Right cardiac atrium (tissue), 5 donors: ENCODE data around the gene CFP. TPM values are rescaled to one million over a fixed set of nuclear protein-coding genes. Genes with fewer than 3 reads are reported as not detected.

Source experiments
- ATAC-seq, 2 donors: fragments of 200-7000 bp; cut with Tn5 transposase; one replicate each; pipeline versions ENCODE4 v1.8.0 to v1.9.1; 2020; ENCODE audit warnings: moderate library complexity in 2 of 2, mild to moderate bottlenecking in 1 of 2
- DNase-seq, 3 donors: peaks; one replicate each; pipeline ENCODE4 v3.0.0-alpha.2; 2020
- H3K27ac ChIP-seq: one replicate; pipeline ENCODE4 v1.5.1; 2013; ENCODE audit warnings: mild to moderate bottlenecking, low read length, control low read depth, moderate library complexity
- H3K27me3 ChIP-seq: one replicate; pipeline ENCODE4 v1.6.1; 2013; ENCODE audit not compliant: control insufficient read depth, insufficient read depth
- H3K4me1 ChIP-seq: one replicate; pipeline ENCODE4 v1.6.1; 2013; ENCODE audit warnings: low read length; ENCODE audit not compliant: control insufficient read depth, insufficient read depth
- H3K4me3 ChIP-seq: one replicate; pipeline ENCODE4 v1.5.1; 2013; ENCODE audit warnings: low read length, control low read depth
- H3K9me3 ChIP-seq: one replicate; pipeline ENCODE4 v1.6.1; 2013; ENCODE audit warnings: low read length; ENCODE audit not compliant: control insufficient read depth
- WGBS: extraction: QIAGEN DNeasy Blood & Tissue Kit; methylation state at CpG from one replicate; pipeline ENCODE4 v1.1.7; 2013; 5-methylcytosine and 5-hydroxymethylcytosine counted together
- intact Hi-C, 4 donors: fragments of 100-400 bp; cut with DNase I; formaldehyde crosslinking; loops; one replicate each; pipeline versions ENCODE4 v1.11.0 to v1.14.0; 2022 to 2023
- microRNA-seq, 2 donors: library from miRNA; unstranded; fragments of <30 nt; microRNA quantifications; one replicate each; pipeline ENCODE4 v1.2.0, GENCODE V29; 2020 to 2021
- polyA plus RNA-seq: library from polyadenylated mRNA; stranded (reverse); fragments of 200-250 nt; gene quantifications from one replicate; pipeline ENCODE4 v1.2.3, GENCODE V29; 2013
- total RNA-seq, 4 donors: library from RNA; stranded (reverse); fragmentation: NEBNext Ultra II Directional; extraction: Animal tissue kit (Norgen Biotek cat#: 25700); gene quantifications; one replicate each; pipeline ENCODE4 v1.2.1, GENCODE V29; 2021
- donor health status: healthy with polysubstance abuse.
- donor health status: DM: no; HTN: yes; CAD: no.
- donor health status: DM: no; HTN: no; CAD: no.
- donor health status: DM: no; HTN: yes; CAD: no; lungs with severe emphysema.
- donor health status: DM: yes; HTN: yes; CAD: no.

CFP gene
- total and polyA plus RNA-seq, 5 donors: 4.7 to 7.7 (median 7.3) TPM

GRCh38 chrX:47573341-47574075 is 56.2 kb downstream of the CFP start:
- intact Hi-C loops: no loop called here
- ATAC-seq: peak; percentile 58 to 59
- DNase-seq: peak; percentile 61 to 83 (median 73)
- WGBS: 11% methylated on average over 20 of the region's 20 CpGs
- H3K27me3 ChIP-seq: no peaks in the 10 kb centered on the region
- H3K4me1 ChIP-seq: peaks cover 6% of the 10 kb centered on the region
- no peaks in the 10 kb centered on the region for H3K9me3 ChIP-seq
- peak overlapping the region; percentile 87 for H3K27ac ChIP-seq
- H3K4me3 ChIP-seq: peak overlapping the region; percentile 48

Small RNAs within 50 kb of the gene (microRNA-seq; reads per million reads assigned to microRNA genes)
- 0 reads per million in 2 donors for gene MIR4769

Other genes with a start within 250 kb of the CFP start
- 10 to 100 TPM; 13.6 to 15.0 (median 14.4) TPM for gene ZNF41, start 146.7 kb downstream of the CFP start, total RNA-seq
- gene ZNF41, start 146.7 kb downstream of the CFP start, polyA plus RNA-seq: 4.6 TPM
- gene ARAF, start 68.7 kb downstream of the CFP start, total RNA-seq: 10 to 100 TPM; 65.9 to 73.2 (median 69.2) TPM
- gene ARAF, start 68.7 kb downstream of the CFP start, polyA plus RNA-seq: 33.2 TPM
- 100 to 1,000 TPM; 254 to 515 (median 403) TPM for gene TIMP1, start 47.5 kb downstream of the CFP start, total RNA-seq
- gene TIMP1, start 47.5 kb downstream of the CFP start, polyA plus RNA-seq: 284 TPM
- gene SYN1, start 10.1 kb downstream of the CFP start, total RNA-seq: 10 to 100 TPM in 2 of 4 donors, 1 to 10 TPM in 2; 8.6 to 17.5 (median 13.0) TPM
- gene SYN1, start 10.1 kb downstream of the CFP start, polyA plus RNA-seq: 21.9 TPM
- 10 to 100 TPM; 24.1 to 32.3 (median 25.6) TPM for gene ELK1, start 20.6 kb upstream of the CFP start, total RNA-seq
- gene ELK1, start 20.6 kb upstream of the CFP start, polyA plus RNA-seq: 16.7 TPM
- gene UXT, start 29.2 kb upstream of the CFP start, total RNA-seq: 100 to 1,000 TPM in 3 of 4 donors, 10 to 100 TPM in 1; 97.8 to 115 (median 103) TPM
- gene UXT, start 29.2 kb upstream of the CFP start, polyA plus RNA-seq: 155 TPM
- 10 to 100 TPM in 2 of 4 donors, 1 to 10 TPM in 2; 6.2 to 12.4 (median 9.8) TPM for gene ZNF81, start 207.0 kb upstream of the CFP start, total RNA-seq
- gene ZNF81, start 207.0 kb upstream of the CFP start, polyA plus RNA-seq: 2.2 TPM